GM19035 (cell line): Measurements from ENCODE around the gene BORCS6.

ENCODE experiments used
- ATAC-seq: cut with Tn5 transposase; IDR thresholded peaks from one replicate; pipeline ENCODE4 v1.9.1; 2021; ENCODE audit not compliant: unreplicated experiment

BORCS6 gene

GRCh38 chr17:8212312-8213180, 22.6 kb upstream of the BORCS6 start:
- ATAC-seq = no peak

GRCh38 chr17:8210761-8211458, 20.9 kb upstream of the BORCS6 start:
- ATAC-seq = no peak

GRCh38 chr17:8209907-8210760, 20.2 kb upstream of the BORCS6 start, which contains the start of gene AURKB:
TSS of gene AURKB (minus strand) at chr17:8210575. CDS start at chr17:8210224, 351 bp downstream.
- peak; percentile 90 for ATAC-seq

- ATAC-seq = no peak
These were observed 16.6 kb upstream of the BORCS6 start for GRCh38 chr17:8206536-8206935.

- no peak for ATAC-seq
These were observed 15.0 kb upstream of the BORCS6 start for GRCh38 chr17:8204761-8205555.

GRCh38 chr17:8192070-8192815, 2.3 kb upstream of the BORCS6 start:
- ATAC-seq = peak; percentile 19

GRCh38 chr17:8190506-8190905, 526 bp upstream of the BORCS6 start:
- no peak for ATAC-seq

DNA sequence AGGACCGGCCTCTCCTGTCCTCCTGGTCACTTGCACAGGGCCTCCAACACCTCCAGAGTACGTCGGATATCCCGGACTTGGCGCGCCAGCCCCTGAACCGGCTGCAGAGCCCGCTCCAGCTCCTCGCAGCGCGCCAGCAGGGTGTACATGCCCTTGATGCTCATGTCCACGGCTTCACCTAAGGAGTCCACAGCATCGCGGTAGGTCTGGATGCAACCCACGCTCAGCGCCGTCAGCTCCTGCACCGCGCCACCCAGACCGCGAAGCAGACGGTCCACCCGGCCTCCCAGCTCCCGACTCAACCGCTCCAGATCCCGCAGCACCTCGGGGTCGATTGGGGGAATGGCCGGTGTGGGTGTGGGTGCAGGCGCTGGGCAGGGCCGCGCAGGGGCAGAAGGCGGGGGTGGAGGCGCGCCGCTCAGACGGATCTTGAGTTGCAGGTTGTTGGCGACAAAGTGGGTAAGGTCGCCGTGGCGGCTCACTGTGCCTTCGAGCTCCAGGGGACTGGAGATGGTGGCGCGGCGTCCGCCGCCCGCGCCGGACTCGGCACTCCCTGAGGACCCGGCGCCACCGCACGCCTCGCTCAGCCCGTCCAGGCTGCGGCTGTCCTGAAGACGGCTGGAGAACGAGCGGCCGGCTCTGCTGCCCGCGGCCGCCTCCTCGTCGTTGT, 804 bp downstream of the BORCS6 start:
- no peak for ATAC-seq

GRCh38 chr17:8188263-8188839, 1.6 kb downstream of the BORCS6 start:
- ATAC-seq = no peak

- ATAC-seq = no peak
These were observed 2.3 kb downstream of the BORCS6 start for GRCh38 chr17:8187517-8188262.

- no peak for ATAC-seq
These were observed 3.0 kb downstream of the BORCS6 start for GRCh38 chr17:8186787-8187516.

GRCh38 chr17:8186446-8186786, 3.6 kb downstream of the BORCS6 start:
- ATAC-seq = no peak

GRCh38 chr17:8185582-8186445, 4.2 kb downstream of the BORCS6 start:
- no peak for ATAC-seq

DNA sequence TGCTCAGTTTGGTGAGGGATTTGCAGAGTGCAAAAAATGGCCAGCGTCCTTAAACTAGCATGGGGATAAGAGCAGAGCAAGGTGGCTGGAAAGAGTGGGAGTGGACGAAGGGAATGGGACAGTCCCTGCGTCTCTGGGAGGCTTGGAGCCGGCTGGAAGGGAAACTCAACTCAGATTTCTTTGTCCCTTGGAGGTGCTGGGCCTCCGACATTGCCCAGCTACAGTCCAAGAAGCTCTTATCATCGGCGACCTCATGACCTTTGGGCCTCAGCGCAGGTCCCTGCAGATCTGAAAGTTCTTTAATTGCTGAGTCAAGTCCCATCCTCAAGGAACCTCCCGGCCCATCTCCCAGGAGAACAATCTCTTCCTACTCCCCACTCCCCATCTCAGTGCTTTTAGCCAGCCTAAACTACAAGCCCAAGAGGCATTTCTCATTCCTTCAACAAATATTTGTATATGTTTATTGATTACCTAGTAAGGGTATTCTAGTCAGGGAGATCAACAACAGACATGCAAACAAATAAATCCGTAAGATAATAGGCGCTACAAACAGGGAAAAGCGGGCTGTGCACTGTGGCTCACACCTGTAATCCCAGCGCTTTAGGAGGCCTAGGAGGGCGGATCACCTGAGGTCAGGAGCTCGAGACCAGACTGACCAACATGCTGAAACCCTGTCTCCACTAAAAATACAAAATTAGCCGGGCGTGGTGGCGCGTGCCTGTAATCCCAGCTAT, 12.8 kb downstream of the BORCS6 start:
- no peak for ATAC-seq

DNA sequence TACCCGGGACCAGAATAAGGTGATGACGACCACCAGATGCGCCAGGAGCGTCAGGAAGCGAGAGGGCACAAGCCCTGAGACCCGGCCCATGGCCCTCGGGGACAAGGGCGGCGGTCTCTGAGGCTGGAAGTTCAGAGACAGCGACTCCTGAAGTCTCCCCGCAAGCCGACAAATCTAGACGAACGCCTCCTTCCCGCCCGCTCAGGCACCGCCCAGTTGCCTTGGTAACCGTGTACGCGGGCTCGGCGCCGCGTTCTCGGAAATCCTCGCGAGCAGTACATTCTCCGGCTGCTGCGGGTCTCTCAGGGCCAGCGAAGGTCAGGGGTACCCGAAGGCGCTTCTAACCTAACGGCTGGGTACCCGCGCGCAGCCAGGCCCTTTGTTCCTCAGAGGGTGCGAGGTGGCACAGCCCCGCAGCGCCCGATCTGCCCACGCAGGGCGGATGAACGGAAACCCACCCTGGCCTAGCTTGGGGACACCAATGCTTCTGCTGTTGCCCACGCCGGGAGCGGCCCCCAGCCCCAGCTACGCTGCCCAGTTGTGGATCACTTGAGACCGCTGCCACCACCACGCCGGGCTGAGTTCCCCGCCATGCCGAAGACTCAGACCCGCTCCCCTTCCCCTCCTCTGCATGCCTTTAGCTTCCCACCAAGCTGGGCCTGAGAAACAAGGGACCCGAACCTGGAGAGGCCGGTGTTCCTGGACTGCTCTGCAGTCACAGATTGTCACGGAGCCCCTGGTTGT, 13.6 kb downstream of the BORCS6 start, which contains the start of gene TMEM107:
Gene TMEM107 (minus strand): TSS at position 184 of the 744 bp plus-strand sequence. CDS start 94 bp downstream, at position 90.
- ATAC-seq = no peak
